Measurements from ENCODE around the gene ADAM22.

GRCh38 chr7:88176190-88176589 lies 242.1 kb downstream of the ADAM22 start:
- TF ChIP-seq, protein P1, sequence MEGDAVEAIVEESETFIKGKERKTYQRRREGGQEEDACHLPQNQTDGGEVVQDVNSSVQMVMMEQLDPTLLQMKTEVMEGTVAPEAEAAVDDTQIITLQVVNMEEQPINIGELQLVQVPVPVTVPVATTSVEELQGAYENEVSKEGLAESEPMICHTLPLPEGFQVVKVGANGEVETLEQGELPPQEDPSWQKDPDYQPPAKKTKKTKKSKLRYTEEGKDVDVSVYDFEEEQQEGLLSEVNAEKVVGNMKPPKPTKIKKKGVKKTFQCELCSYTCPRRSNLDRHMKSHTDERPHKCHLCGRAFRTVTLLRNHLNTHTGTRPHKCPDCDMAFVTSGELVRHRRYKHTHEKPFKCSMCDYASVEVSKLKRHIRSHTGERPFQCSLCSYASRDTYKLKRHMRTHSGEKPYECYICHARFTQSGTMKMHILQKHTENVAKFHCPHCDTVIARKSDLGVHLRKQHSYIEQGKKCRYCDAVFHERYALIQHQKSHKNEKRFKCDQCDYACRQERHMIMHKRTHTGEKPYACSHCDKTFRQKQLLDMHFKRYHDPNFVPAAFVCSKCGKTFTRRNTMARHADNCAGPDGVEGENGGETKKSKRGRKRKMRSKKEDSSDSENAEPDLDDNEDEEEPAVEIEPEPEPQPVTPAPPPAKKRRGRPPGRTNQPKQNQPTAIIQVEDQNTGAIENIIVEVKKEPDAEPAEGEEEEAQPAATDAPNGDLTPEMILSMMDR (IDR thresholded peaks at IDR 0.05; ENCODE audit: borderline replicate concordance, extremely low read depth, low read length, poor library complexity, severe bottlenecking) = no peak
- no peak for TF ChIP-seq EZH2 (IDR thresholded peaks at IDR 0.05; ENCODE audit: borderline replicate concordance, low read depth, low read length, severe bottlenecking)
